Neural cell (in vitro differentiated cells): Measurements from ENCODE around the gene DPYSL4. TPM values are rescaled to one million over a fixed set of nuclear protein-coding genes. Genes with fewer than 3 reads are reported as not detected.

Experiments used
- H2AFZ ChIP-seq: fragments of 200-600, 300-800 bp; sonication (generic), shearing (Covaris generic); 2 replicates; pipeline ENCODE4 v1.6.0; 2014; ENCODE audit warnings: low read depth, mild to moderate bottlenecking, antibody characterized with exemption, low read length, moderate library complexity
- H3F3A ChIP-seq: fragments of 200-600 bp; shearing (Covaris generic); 2 replicates; pipeline ENCODE4 v1.6.1; 2016; ENCODE audit warnings: mild to moderate bottlenecking, moderate library complexity, mixed read lengths, antibody characterized with exemption, low read length; ENCODE audit not compliant: insufficient read depth, poor library complexity, severe bottlenecking
- H3K27ac ChIP-seq: fragments of 200-600, 300-800 bp; sonication (generic), shearing (Covaris generic); 2 replicates; pipeline ENCODE4 v1.5.1; 2014; ENCODE audit warnings: mild to moderate bottlenecking, low read length, moderate library complexity
- H3K27me3 ChIP-seq: fragments of 300-800, 200-600 bp; sonication (generic), shearing (Covaris generic); 2 replicates; pipeline ENCODE4 v1.6.0; 2014; ENCODE audit warnings: mild to moderate bottlenecking, low read depth, low read length, moderate library complexity; ENCODE audit not compliant: insufficient read depth
- H3K36me3 ChIP-seq: fragments of 300-800, 200-600 bp; sonication (generic), shearing (Covaris generic); 2 replicates; pipeline ENCODE4 v1.5.1; 2014; ENCODE audit warnings: mild to moderate bottlenecking, antibody characterized with exemption, low read length, moderate library complexity; ENCODE audit not compliant: insufficient read depth
- H3K4me2 ChIP-seq: fragments of 300-800, 200-600 bp; sonication (generic), shearing (Covaris generic); 2 replicates; pipeline ENCODE4 v1.6.0; 2014; ENCODE audit warnings: mild to moderate bottlenecking, low read length
- H3K4me3 ChIP-seq: fragments of 300-800, 200-600 bp; sonication (generic), shearing (Covaris generic); 2 replicates; pipeline ENCODE4 v1.5.1; 2014; ENCODE audit warnings: mild to moderate bottlenecking, low read length, moderate library complexity
- H3K79me2 ChIP-seq: fragments of 200-600 bp; shearing (Covaris generic); replicated peaks from 2 replicates; pipeline ENCODE4 v1.6.0; 2014; ENCODE audit warnings: mild to moderate bottlenecking, low read length, moderate library complexity; ENCODE audit not compliant: insufficient read depth
- H3K9ac ChIP-seq: fragments of 300-800, 200-600 bp; sonication (generic), shearing (Covaris generic); 2 replicates; pipeline ENCODE4 v1.6.1; 2016; ENCODE audit warnings: mild to moderate bottlenecking, low read length, mixed read lengths
- H3K9me2 ChIP-seq: fragments of 200-600 bp; shearing (Covaris generic); 2 replicates; pipeline ENCODE4 v1.6.1; 2016; ENCODE audit warnings: mild to moderate bottlenecking, low read length, mixed read lengths; ENCODE audit not compliant: insufficient read depth
- H3K9me3 ChIP-seq: fragments of 200-600, 300-800 bp; sonication (generic), shearing (Covaris generic); 2 replicates; pipeline ENCODE4 v1.6.1; 2016; ENCODE audit warnings: mild to moderate bottlenecking, mixed run types, low read length, moderate library complexity, mixed read lengths
- H4K20me1 ChIP-seq: fragments of 200-600 bp; shearing (Covaris generic); 2 replicates; pipeline ENCODE4 v1.6.1; 2016; ENCODE audit warnings: mild to moderate bottlenecking, mixed run types; ENCODE audit not compliant: insufficient read depth
- EP300 ChIP-seq: fragments of 450-650 bp; conservative IDR thresholded peaks from 2 replicates; pipeline ENCODE4 v1.6.1; 2014; ENCODE audit warnings: antibody characterized with exemption, mild to moderate bottlenecking, moderate library complexity; ENCODE audit not compliant: poor library complexity, severe bottlenecking
- EZH2 ChIP-seq: fragments of 200-600, 300-800 bp; shearing (Covaris generic), sonication (generic); IDR thresholded peaks from 2 replicates; pipeline ENCODE4 v1.6.1; 2014; ENCODE audit warnings: antibody characterized with exemption, low read length, borderline replicate concordance, mild to moderate bottlenecking; ENCODE audit not compliant: insufficient read depth, poor library complexity, severe bottlenecking
- MXI1 ChIP-seq: fragments of 450-650 bp; conservative IDR thresholded peaks from 2 replicates; pipeline ENCODE4 v1.6.1; 2014; ENCODE audit warnings: antibody characterized with exemption, mild to moderate bottlenecking; ENCODE audit not compliant: poor library complexity, severe bottlenecking
- POLR2AphosphoS5 ChIP-seq: IDR thresholded peaks from 2 replicates; pipeline ENCODE4 v1.6.1; 2012
- RAD21 ChIP-seq: fragments of 450-650 bp; conservative IDR thresholded peaks from 2 replicates; pipeline ENCODE4 v1.6.1; 2014; ENCODE audit warnings: antibody characterized with exemption, mild to moderate bottlenecking, moderate library complexity
- REST ChIP-seq: IDR thresholded peaks from 2 replicates; pipeline ENCODE4 v1.6.1; 2012; ENCODE audit warnings: borderline replicate concordance
- SMC3 ChIP-seq: fragments of 450-650 bp; conservative IDR thresholded peaks from 2 replicates; pipeline ENCODE4 v1.6.1; 2014; ENCODE audit warnings: antibody characterized with exemption, mild to moderate bottlenecking, moderate library complexity; ENCODE audit not compliant: poor library complexity
- TAF1 ChIP-seq: IDR thresholded peaks from 2 replicates; pipeline ENCODE4 v1.6.1; 2012; ENCODE audit warnings: low read depth
- polyA plus RNA-seq: library from polyadenylated mRNA; depleted of rRNA; stranded (reverse); fragments of >200 nt; gene quantifications from 2 replicates; pipeline ENCODE4 v1.2.3, GENCODE V29; 2014
- TF ChIP-seq, protein P1 (sequence below): fragments of 450-650 bp; IDR thresholded peaks from 2 replicates; pipeline ENCODE4 v1.5.1; 2014; ENCODE audit warnings: antibody characterized with exemption, mild to moderate bottlenecking, moderate library complexity; ENCODE audit not compliant: poor library complexity, severe bottlenecking

Gene DPYSL4
- polyA plus RNA-seq, 1 donor from 2014 or later = 116 TPM

DNA sequence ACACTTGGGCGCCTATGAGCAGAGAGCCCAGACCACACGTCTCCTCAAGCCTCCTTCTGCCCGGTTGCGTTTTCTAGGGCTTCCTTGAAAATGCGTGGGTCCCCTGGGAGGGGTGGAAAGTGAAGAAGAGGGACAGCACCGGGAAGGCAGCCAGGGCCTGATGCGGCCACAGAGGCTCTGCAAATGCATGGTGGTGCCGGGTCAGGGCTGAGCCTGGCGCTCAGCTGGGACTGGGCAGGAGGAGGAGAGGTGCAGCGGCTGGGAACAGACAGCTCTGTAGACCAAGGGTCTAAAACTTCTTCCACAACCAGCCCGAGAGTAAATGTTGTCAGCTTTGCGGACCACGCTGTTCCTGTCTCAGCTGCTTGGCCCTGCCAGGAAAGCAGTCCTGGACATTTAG lies 1.6 kb downstream of the DPYSL4 start:
- Histone ChIP-seq H3K27me3 (peaks cover 30% of the 10 kb centered on the region), H3F3A (no peaks in the 10 kb centered on the region), H3K27ac (no peak overlapping the region), H3K79me2 (peaks cover 23% of the 10 kb centered on the region), H3K36me3 (no peaks in the 10 kb centered on the region), H3K9me3 (no peaks in the 10 kb centered on the region), H3K4me3 (peak overlapping the region; percentile 98), H2AFZ (no peak overlapping the region), H3K9ac (peak overlapping the region; percentile 93), H3K4me2 (peak overlapping the region; percentile 94), H4K20me1 (peaks cover 6% of the 10 kb centered on the region), H3K9me2 (no peaks in the 10 kb centered on the region)
- TF ChIP-seq POLR2AphosphoS5 (no peak), MXI1 (no peak), EP300 (no peak), EZH2 (no peak), SMC3 (no peak), TAF1 (no peak), REST (no peak), RAD21 (no peak)
- TF ChIP-seq, protein P1, sequence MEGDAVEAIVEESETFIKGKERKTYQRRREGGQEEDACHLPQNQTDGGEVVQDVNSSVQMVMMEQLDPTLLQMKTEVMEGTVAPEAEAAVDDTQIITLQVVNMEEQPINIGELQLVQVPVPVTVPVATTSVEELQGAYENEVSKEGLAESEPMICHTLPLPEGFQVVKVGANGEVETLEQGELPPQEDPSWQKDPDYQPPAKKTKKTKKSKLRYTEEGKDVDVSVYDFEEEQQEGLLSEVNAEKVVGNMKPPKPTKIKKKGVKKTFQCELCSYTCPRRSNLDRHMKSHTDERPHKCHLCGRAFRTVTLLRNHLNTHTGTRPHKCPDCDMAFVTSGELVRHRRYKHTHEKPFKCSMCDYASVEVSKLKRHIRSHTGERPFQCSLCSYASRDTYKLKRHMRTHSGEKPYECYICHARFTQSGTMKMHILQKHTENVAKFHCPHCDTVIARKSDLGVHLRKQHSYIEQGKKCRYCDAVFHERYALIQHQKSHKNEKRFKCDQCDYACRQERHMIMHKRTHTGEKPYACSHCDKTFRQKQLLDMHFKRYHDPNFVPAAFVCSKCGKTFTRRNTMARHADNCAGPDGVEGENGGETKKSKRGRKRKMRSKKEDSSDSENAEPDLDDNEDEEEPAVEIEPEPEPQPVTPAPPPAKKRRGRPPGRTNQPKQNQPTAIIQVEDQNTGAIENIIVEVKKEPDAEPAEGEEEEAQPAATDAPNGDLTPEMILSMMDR = no peak

- Histone ChIP-seq H3K27ac (no peak overlapping the region), H3K9me3 (no peaks in the 10 kb centered on the region), H3K4me3 (peak overlapping the region; percentile 98), H3K9me2 (no peaks in the 10 kb centered on the region), H3K9ac (no peak overlapping the region), H3K4me2 (no peak overlapping the region), H3K79me2 (peaks cover 23% of the 10 kb centered on the region), H4K20me1 (peaks cover 6% of the 10 kb centered on the region), H3F3A (no peaks in the 10 kb centered on the region), H2AFZ (no peak overlapping the region), H3K36me3 (no peaks in the 10 kb centered on the region), H3K27me3 (peaks cover 25% of the 10 kb centered on the region)
- TF ChIP-seq EZH2 = no peak
These were observed 2.3 kb downstream of the DPYSL4 start for GRCh38 chr10:132189016-132189415.

DNA sequence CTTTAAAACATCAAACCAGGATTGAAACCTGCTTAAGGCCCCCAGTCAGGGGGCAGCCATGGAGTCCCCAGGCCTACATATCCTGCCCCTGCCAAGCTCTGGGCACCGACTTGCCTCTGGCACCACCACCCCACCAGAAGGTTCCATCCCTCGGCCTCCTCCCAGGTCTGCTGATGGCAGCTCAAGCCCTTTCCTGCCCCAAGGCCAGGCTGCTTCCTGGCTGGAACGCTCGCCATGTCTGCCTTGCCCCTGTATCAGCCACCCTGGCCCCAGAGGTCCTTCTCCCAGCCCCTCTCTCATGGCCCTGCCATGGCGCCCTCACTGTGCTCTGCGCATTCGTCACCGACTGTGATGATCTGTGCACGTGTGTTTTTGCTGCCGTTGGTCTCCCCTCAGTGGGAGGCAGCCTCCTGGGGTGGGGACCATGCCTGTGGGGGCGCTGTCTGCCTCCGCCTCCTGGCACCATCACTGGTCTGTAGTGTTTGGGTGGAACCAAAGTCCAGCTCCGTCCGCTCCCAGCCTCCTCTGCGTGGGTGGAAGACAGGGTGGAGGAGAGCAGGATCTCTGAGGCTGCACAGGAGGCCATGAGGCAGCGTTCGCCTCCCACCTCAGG lies 3.2 kb downstream of the DPYSL4 start:
- no peaks in the 10 kb centered on the region for H3K36me3 ChIP-seq
- no peak overlapping the region for H3K9ac ChIP-seq
- no peak overlapping the region for H3K4me3 ChIP-seq
- H2AFZ ChIP-seq = no peak overlapping the region
- H3K4me2 ChIP-seq = no peak overlapping the region
- H3K79me2 ChIP-seq = peaks cover 23% of the 10 kb centered on the region
- peaks cover 20% of the 10 kb centered on the region for H3K27me3 ChIP-seq
- H3K27ac ChIP-seq = no peak overlapping the region
- TF ChIP-seq POLR2AphosphoS5 = no peak
- no peak for TF ChIP-seq EP300
- TF ChIP-seq EZH2 = no peak
- no peak for TF ChIP-seq MXI1
- TF ChIP-seq REST = no peak
- TF ChIP-seq, protein P1 = no peak
- TF ChIP-seq RAD21 = no peak
- TF ChIP-seq SMC3 = no peak
- TF ChIP-seq TAF1 = no peak
- H3F3A ChIP-seq = no peaks in the 10 kb centered on the region
- H3K9me2 ChIP-seq = no peaks in the 10 kb centered on the region
- H4K20me1 ChIP-seq = peaks cover 6% of the 10 kb centered on the region
- no peaks in the 10 kb centered on the region for H3K9me3 ChIP-seq
